GM12872 (cell line): ENCODE measurements around the gene RFESD.

ENCODE experiments used
- CTCF ChIP-seq: IDR thresholded peaks from 3 replicates; pipeline ENCODE4 v1.5.1; 2011; ENCODE audit warnings: low read depth, mild to moderate bottlenecking, low read length, moderate library complexity; ENCODE audit not compliant: insufficient read depth

Gene RFESD

DNA sequence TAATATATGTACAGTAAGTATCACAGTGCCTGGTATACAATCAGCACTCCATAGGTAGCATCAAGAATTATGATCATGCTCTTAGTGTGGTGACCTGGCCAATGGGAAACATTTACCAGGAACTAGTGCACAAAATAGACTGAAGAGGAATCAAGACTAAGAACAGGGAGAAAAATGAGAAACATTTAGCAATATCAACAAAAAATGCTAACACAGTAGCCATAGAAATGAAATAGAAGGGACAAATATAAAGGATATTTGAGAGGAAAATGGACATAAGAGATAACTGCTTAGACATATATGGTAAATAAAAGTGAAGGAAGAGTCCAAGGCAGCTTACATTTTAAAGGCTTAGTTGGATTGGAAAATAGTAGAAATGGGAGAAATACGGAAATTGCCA lies 52.8 kb downstream of the RFESD start:
- TF ChIP-seq CTCF, result no peak

DNA sequence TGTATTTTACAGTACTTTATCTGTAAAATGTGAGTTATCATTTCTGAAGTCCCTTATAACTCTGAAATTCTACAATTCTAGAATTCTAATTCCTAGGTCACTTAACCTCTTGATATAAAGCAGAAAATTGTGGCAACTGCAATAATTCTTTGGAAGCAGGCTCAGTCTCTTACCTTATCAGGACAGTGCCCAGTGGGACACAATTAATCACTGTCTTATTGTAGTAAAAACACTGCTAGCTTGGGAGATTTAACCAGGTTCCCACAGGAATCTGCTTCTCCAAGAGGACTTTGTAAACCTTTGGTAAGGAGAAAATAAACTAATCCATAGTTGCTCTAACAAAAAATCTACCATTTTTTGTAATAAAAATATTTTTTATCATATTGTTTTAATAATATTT lies 54.5 kb downstream of the RFESD start:
- TF ChIP-seq CTCF, result no peak

GRCh38 chr5:95704150-95704549 lies 57.6 kb downstream of the RFESD start:
- TF ChIP-seq CTCF, result no peak

GRCh38 chr5:95707055-95707454 lies 60.5 kb downstream of the RFESD start:
- no peak for TF ChIP-seq CTCF
